Lower leg skin (tissue), 4 donors: Measurements from ENCODE around the gene IARS1. TPM values are rescaled to one million over a fixed set of nuclear protein-coding genes. Genes with fewer than 3 reads are reported as not detected.

ENCODE experiments used
- DNase-seq, 2 donors: peaks; one replicate each; pipeline ENCODE4 v3.0.0-alpha.2; 2019; ENCODE audit warnings: low spot score in 2 of 2
- H3K4me3 ChIP-seq: fragments of 200-600 bp; sonication (generic); 2 replicates; pipeline ENCODE4 v1.5.1; 2017; ENCODE audit warnings: mild to moderate bottlenecking, low read depth; ENCODE audit not compliant: poor library complexity, severe bottlenecking
- POLR2A ChIP-seq, 2 donors: fragments of 450-650 bp; IDR thresholded peaks; one replicate each; pipeline ENCODE4 v1.6.1; 2016 to 2017; ENCODE audit warnings: antibody characterized with exemption in 2 of 2, mild to moderate bottlenecking in 1 of 2, moderate library complexity in 1 of 2
- WGBS, 2 donors: methylation state at CpG; one replicate each; pipeline ENCODE4 v1.1.5; 2018; 5-methylcytosine and 5-hydroxymethylcytosine counted together
- intact Hi-C: fragments of 100-400 bp; cut with DNase I; formaldehyde crosslinking; loops from one replicate; pipeline ENCODE4 v1.15.0; 2023; ENCODE audit warnings: low total_unique reads
- total RNA-seq, 4 donors: library from RNA; depleted of rRNA; stranded (reverse); fragments of >200 nt; gene quantifications; one replicate each; pipeline ENCODE4 v1.1.0, GENCODE V29; 2016
- TF ChIP-seq, protein P1 (sequence below), 3 donors: fragments of 450-650 bp; IDR thresholded peaks; one replicate each; pipeline ENCODE4 v1.5.1; 2016; ENCODE audit warnings: antibody characterized with exemption in 3 of 3, mild to moderate bottlenecking in 3 of 3, moderate library complexity in 2 of 3

The IARS1 gene
- total RNA-seq, 4 donors from 2014 or later: 39.3 to 54.9 (median 46.7) TPM

DNA sequence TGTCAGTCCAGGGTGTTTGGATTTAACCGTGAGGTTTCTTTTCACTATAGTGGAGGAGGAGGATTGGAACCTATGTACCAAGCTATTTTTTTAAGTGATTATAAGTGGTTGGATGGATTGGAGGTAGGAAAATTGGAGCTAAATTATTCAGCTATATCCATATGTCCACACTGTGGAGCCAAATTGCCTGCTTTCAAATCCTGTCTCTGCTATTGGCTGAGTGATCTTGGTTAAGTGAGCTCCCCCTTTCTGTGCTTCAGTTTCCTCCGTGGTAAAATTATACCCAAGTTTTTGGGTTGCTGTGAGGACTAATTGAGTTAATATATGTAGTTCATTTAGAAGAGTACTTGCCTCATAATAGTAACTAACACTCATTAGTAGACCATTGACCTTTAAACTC lies 34.7 kb upstream of the IARS1 start:
- DNase-seq: no peak
- WGBS, 2 donors: 26 to 39% methylated on average over 2 of the region's 2 CpGs
- TF ChIP-seq POLR2A (IDR thresholded peaks at IDR 0.05): no peak
- TF ChIP-seq, protein P1, sequence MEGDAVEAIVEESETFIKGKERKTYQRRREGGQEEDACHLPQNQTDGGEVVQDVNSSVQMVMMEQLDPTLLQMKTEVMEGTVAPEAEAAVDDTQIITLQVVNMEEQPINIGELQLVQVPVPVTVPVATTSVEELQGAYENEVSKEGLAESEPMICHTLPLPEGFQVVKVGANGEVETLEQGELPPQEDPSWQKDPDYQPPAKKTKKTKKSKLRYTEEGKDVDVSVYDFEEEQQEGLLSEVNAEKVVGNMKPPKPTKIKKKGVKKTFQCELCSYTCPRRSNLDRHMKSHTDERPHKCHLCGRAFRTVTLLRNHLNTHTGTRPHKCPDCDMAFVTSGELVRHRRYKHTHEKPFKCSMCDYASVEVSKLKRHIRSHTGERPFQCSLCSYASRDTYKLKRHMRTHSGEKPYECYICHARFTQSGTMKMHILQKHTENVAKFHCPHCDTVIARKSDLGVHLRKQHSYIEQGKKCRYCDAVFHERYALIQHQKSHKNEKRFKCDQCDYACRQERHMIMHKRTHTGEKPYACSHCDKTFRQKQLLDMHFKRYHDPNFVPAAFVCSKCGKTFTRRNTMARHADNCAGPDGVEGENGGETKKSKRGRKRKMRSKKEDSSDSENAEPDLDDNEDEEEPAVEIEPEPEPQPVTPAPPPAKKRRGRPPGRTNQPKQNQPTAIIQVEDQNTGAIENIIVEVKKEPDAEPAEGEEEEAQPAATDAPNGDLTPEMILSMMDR (IDR thresholded peaks at IDR 0.05): no peak
- no peak overlapping the region for H3K4me3 ChIP-seq
- intact Hi-C loops: loop anchor here (5.0 kb wide), 1 partner anchor 304 kb away; no protein-coding TSS in a partner anchor

- DNase-seq: no peak
- WGBS, 2 donors: 44 to 54% methylated on average over 2 of the region's 2 CpGs
- intact Hi-C loops: loop anchor here (5.0 kb wide), 1 partner anchor 305 kb away; no protein-coding TSS in a partner anchor
- TF ChIP-seq, protein P1 (IDR thresholded peaks at IDR 0.05): no peak
- TF ChIP-seq POLR2A (IDR thresholded peaks at IDR 0.05): no peak
- H3K4me3 ChIP-seq: no peak overlapping the region
These were observed 33.9 kb upstream of the IARS1 start for GRCh38 chr9:92327283-92327850.

DNA sequence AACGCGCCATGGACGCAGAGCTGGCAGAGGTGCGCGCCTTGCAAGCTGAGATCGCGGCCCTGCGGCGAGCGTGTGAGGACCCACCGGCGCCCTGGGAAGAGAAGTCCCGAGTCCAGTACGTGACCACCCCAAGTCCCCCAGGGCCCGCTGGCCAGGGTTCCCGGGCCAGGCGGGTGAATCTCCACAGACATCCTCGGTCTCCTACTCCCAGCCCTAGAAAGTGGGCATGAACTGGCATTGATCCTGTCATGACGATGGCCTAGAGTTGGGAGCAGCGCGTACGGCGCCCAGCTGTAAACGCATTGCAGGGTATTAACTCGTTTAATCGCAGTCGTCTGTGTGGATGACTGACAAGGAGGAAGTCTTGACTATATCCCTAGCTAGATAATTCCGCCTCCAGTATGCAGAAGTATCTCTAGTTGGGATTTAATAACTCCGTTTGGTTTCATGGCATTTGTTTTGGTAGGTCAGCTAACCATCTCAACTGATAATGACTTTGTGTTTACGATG lies 32.5 kb upstream of the IARS1 start:
- DNase-seq: peak in 1 of 2 donors; percentile 44
- H3K4me3 ChIP-seq: peak overlapping the region; percentile 68
- intact Hi-C loops: loop anchor here (5.0 kb wide), 1 partner anchor 306 kb away; no protein-coding TSS in a partner anchor
- 0 to 2% methylated on average over 19 to 26 of the region's 30 CpGs for WGBS, 2 donors
- no peak for TF ChIP-seq POLR2A (IDR thresholded peaks at IDR 0.05)
- TF ChIP-seq, protein P1 (IDR thresholded peaks at IDR 0.05): no peak

DNA sequence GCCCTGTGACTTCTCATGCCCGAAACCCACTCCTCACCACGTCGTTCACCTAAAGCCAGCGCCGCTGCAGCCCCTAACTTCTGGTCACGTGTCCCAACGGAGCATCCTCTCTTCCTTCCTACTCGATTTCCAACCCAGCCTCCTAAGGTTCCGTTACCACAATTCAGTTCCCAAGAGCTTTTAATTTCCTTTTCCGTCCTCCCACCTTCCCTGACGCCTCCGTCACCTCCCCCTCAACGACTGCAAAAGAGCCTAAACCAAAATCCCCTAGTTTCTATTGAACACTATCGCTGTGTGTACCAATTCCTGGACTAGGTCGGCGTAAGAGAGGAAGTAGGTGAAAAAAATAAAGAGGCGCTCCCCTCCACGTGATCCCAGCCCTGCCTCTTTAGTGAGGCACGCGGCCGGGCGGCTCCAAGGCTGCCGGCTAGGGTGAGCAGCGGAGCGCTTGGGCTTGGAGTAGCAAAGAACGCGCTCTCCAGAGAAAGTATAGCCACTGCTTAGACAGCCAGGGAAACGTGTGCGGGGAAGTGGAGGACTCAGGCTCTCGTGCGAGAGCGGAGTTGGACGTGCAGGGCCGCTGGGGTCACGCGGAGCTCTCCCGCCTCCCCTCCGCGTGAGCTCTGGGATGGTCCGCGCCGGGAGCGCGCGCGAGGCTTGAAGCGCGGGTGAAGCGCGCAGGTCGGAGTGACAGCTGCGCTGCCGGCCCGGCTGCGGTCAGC lies 31.9 kb upstream of the IARS1 start, which contains the start of the genes CENPP and NOL8:
Gene CENPP (plus strand): TSS at position 685 of the 722 bp plus-strand sequence.
Gene NOL8 (minus strand): TSS at position 82 of the 722 bp plus-strand sequence. CDS start 1,189 bp downstream, outside the sequence.
- peak; percentile 86 to 96 for DNase-seq
- H3K4me3 ChIP-seq: peak within 1 kb of the TSS; percentile 68
- intact Hi-C loops: loop anchor here (5.0 kb wide), 1 partner anchor 307 kb away; no protein-coding TSS in a partner anchor
- TF ChIP-seq POLR2A (IDR thresholded peaks at IDR 0.05): no peak
- TF ChIP-seq, protein P1 (IDR thresholded peaks at IDR 0.05): no peak
- WGBS, 2 donors: 0% methylated on average over 53 to 54 of the region's 55 CpGs

DNA sequence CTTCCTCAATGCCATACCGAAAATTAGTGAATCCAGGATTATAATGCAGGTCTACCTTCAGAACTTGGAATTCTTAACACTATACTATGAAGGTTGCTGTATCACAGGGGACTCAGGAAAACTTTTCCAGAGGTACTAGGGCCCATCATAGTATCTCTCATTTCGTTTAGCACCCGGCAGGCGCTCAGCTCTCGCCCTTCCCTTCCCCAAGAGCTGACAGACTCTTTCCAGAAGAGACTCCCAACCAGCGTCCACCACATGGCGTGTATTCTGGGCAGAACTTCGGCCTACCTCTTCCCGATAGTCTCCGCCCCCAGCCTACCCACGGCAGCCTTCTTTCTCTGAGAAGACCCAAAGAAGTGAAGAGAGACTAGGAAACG lies 31.4 kb upstream of the IARS1 start:
- DNase-seq: peak in 1 of 2 donors; percentile 92
- peak overlapping the region; percentile 68 for H3K4me3 ChIP-seq
- TF ChIP-seq, protein P1 (IDR thresholded peaks at IDR 0.05): no peak
- TF ChIP-seq POLR2A (IDR thresholded peaks at IDR 0.05): no peak
- intact Hi-C loops: loop anchor here (5.0 kb wide), 1 partner anchor 307 kb away; no protein-coding TSS in a partner anchor
- WGBS, 2 donors: 0% methylated on average over 12 of the region's 12 CpGs
